Glutamatergic neuron (in vitro differentiated cells): ENCODE results near the gene EBI3. TPM values are rescaled to one million over a fixed set of nuclear protein-coding genes. Genes with fewer than 3 reads are reported as not detected.
"Not testable (repeated sequence)": the region's sequence is repeated elsewhere in the genome, so short reads cannot be mapped to it uniquely, and the experiment has no call there.

ENCODE experiments used
- DNase-seq: peaks from one replicate; pipeline ENCODE4 v3.0.0; 2022
- H3K27ac Mint-ChIP-seq: one replicate; pipeline ENCODE4 v1.8.0; 2020; ENCODE audit warnings: mild to moderate bottlenecking, mixed read lengths, inconsistent platforms; ENCODE audit not compliant: unreplicated experiment
- H3K27me3 Mint-ChIP-seq: one replicate; pipeline ENCODE4 v1.8.0; 2020; ENCODE audit warnings: mild to moderate bottlenecking, moderate library complexity, mixed read lengths, inconsistent platforms; ENCODE audit not compliant: unreplicated experiment
- H3K36me3 Mint-ChIP-seq: one replicate; pipeline ENCODE4 v1.8.0; 2020; ENCODE audit warnings: mild to moderate bottlenecking, mixed read lengths, inconsistent platforms; ENCODE audit not compliant: unreplicated experiment
- H3K4me1 Mint-ChIP-seq: one replicate; pipeline ENCODE4 v1.8.0; 2020; ENCODE audit warnings: mild to moderate bottlenecking, low read depth, mixed read lengths, inconsistent platforms; ENCODE audit not compliant: unreplicated experiment
- H3K4me3 Mint-ChIP-seq: one replicate; pipeline ENCODE4 v1.8.0; 2020; ENCODE audit warnings: mild to moderate bottlenecking, mixed read lengths, inconsistent platforms; ENCODE audit not compliant: unreplicated experiment
- H3K9me3 Mint-ChIP-seq: one replicate; pipeline ENCODE4 v1.8.0; 2020; ENCODE audit warnings: mild to moderate bottlenecking, moderate library complexity, mixed read lengths, inconsistent platforms; ENCODE audit not compliant: unreplicated experiment
- CTCF ChIP-seq: fragments of 200-600 bp; sonication (generic); IDR thresholded peaks from one replicate; pipeline ENCODE4 v1.5.0; 2021; ENCODE audit not compliant: partially characterized antibody, unreplicated experiment
- total RNA-seq: library from RNA; stranded (reverse); fragmentation: NEBNext Ultra II Directional; extraction: Animal tissue kit (Norgen Biotek cat#: 25700); gene quantifications from one replicate; pipeline ENCODE4 v1.2.1, GENCODE V29; 2021; ENCODE audit not compliant: unreplicated experiment

The EBI3 gene
- total RNA-seq, 1 donor from 2014 or later = not detected

GRCh38 chr19:4238831-4239230 is 9.5 kb downstream of the EBI3 start:
- Mint-ChIP-seq H3K27me3 (no peaks in the 10 kb centered on the region), H3K27ac (no peak overlapping the region), H3K36me3 (no peaks in the 10 kb centered on the region), H3K4me3 (no peak overlapping the region), H3K4me1 (no peaks in the 10 kb centered on the region), H3K9me3 (no peaks in the 10 kb centered on the region)
- DNase-seq = no peak
- no peak for TF ChIP-seq CTCF

- Mint-ChIP-seq H3K27me3 (peaks cover 6% of the 10 kb centered on the region), H3K36me3 (no peaks in the 10 kb centered on the region)
These were observed 12.6 kb downstream of the EBI3 start for GRCh38 chr19:4241824-4242430.

GRCh38 chr19:4245938-4246337 is 16.6 kb downstream of the EBI3 start:
- H3K9me3 Mint-ChIP-seq = peaks cover 14% of the 10 kb centered on the region
- not testable (repeated sequence) for DNase-seq, H3K36me3 Mint-ChIP-seq, H3K27me3 Mint-ChIP-seq, H3K27ac Mint-ChIP-seq, H3K4me3 Mint-ChIP-seq, H3K4me1 Mint-ChIP-seq

More at GRCh38 chr19:4241824-4242430, 12.6 kb downstream of the EBI3 start:
- Mint-ChIP-seq H3K4me1 (peaks cover 3% of the 10 kb centered on the region), H3K9me3 (peaks cover 4% of the 10 kb centered on the region), H3K4me3 (no peak overlapping the region), H3K27ac (no peak overlapping the region)
- DNase-seq = no peak
- TF ChIP-seq CTCF = no peak

GRCh38 chr19:4246767-4247593 is 17.7 kb downstream of the EBI3 start, which contains the start of gene YJU2:
YJU2 (plus strand) TSS chr19:4247080; CDS start chr19:4247147, 67 bp downstream.
- DNase-seq = peak; percentile 98
- Mint-ChIP-seq H3K27ac (peak within 1 kb of the TSS; percentile 98), H3K4me1 (peaks cover 3% of the 10 kb centered on the region), H3K27me3 (peaks cover 9% of the 10 kb centered on the region), H3K9me3 (peaks cover 14% of the 10 kb centered on the region), H3K36me3 (no peaks in the 10 kb centered on the region), H3K4me3 (peak within 1 kb of the TSS; percentile 97)
- no peak for TF ChIP-seq CTCF

GRCh38 chr19:4256563-4256962 is 27.2 kb downstream of the EBI3 start:
- Mint-ChIP-seq H3K9me3 (peaks cover 4% of the 10 kb centered on the region), H3K36me3 (peaks cover 12% of the 10 kb centered on the region), H3K4me1 (no peaks in the 10 kb centered on the region), H3K4me3 (no peak overlapping the region), H3K27ac (no peak overlapping the region), H3K27me3 (no peaks in the 10 kb centered on the region)
- DNase-seq = no peak
- TF ChIP-seq CTCF = no peak
